Erythroblast (primary cell): ENCODE results near the gene CALN1.

Experiments used
- GATA1 ChIP-seq: IDR thresholded peaks from 2 replicates; pipeline ENCODE4 v1.6.1; 2011; ENCODE audit warnings: low read depth, mild to moderate bottlenecking, control low read depth, low read length, moderate library complexity
- POLR2A ChIP-seq: IDR thresholded peaks from 2 replicates; pipeline ENCODE4 v1.6.1; 2011; ENCODE audit warnings: mild to moderate bottlenecking, low read length

DNA sequence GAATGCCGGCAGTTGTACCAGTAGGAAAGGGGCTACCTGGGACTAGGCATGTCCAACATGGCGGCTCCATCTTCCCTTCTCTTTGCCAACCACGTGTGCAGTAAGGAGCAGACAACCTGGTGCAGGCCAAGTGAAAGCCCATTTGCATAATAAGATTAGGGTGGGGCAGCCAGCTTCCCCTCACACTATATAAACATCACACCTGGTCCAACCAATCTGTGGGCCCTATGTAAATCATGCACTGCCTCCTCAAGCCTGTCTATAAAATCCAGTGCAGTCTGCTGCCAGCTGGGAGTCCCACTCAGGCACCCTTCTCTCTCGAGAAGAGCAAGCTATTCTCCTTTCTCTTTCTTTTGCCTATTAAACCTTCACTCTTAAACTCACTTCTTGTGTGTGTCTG lies 429.3 kb downstream of the CALN1 start:
- TF ChIP-seq POLR2A: no peak
- TF ChIP-seq GATA1: no peak
